GM19467 (cell line): ENCODE data around the gene IL34.
"Not testable (repeated sequence)": the region's sequence is repeated elsewhere in the genome, so short reads cannot be mapped to it uniquely, and the experiment has no call there.

ENCODE experiments used
- ATAC-seq: cut with Tn5 transposase; IDR thresholded peaks from one replicate; pipeline ENCODE4 v1.9.1; 2021; ENCODE audit warnings: mild to moderate bottlenecking, moderate library complexity; ENCODE audit not compliant: unreplicated experiment

IL34 gene

GRCh38 chr16:70630960-70631745 lies 15.2 kb upstream of the IL34 start:
- ATAC-seq = no peak

- no peak for ATAC-seq
Observed at GRCh38 chr16:70632273-70632672, 14.1 kb upstream of the IL34 start.

GRCh38 chr16:70633617-70634016 lies 12.7 kb upstream of the IL34 start:
- ATAC-seq = not testable (repeated sequence)

- no peak for ATAC-seq
Observed at GRCh38 chr16:70634861-70635260, 11.5 kb upstream of the IL34 start.

- ATAC-seq = no peak
Observed at GRCh38 chr16:70635336-70636016, 10.9 kb upstream of the IL34 start.

GRCh38 chr16:70638814-70639792 lies 7.3 kb upstream of the IL34 start:
- no peak for ATAC-seq

GRCh38 chr16:70642633-70643032 lies 3.7 kb upstream of the IL34 start:
- ATAC-seq = no peak

GRCh38 chr16:70643264-70643663 lies 3.1 kb upstream of the IL34 start:
- ATAC-seq = not testable (repeated sequence)

GRCh38 chr16:70644763-70645597 lies 1.4 kb upstream of the IL34 start:
- ATAC-seq = no peak

GRCh38 chr16:70647441-70648359 lies 1.3 kb downstream of the IL34 start:
- ATAC-seq = no peak

- no peak for ATAC-seq
Observed at GRCh38 chr16:70648606-70649005, 2.2 kb downstream of the IL34 start.

- ATAC-seq = no peak
Observed at GRCh38 chr16:70649300-70649699, 2.9 kb downstream of the IL34 start.

GRCh38 chr16:70650216-70650615 lies 3.9 kb downstream of the IL34 start:
- ATAC-seq = no peak

GRCh38 chr16:70651524-70651923 lies 5.2 kb downstream of the IL34 start:
- ATAC-seq = no peak

- no peak for ATAC-seq
Observed at GRCh38 chr16:70652322-70652721, 6.0 kb downstream of the IL34 start.

GRCh38 chr16:70653406-70653805 lies 7.0 kb downstream of the IL34 start:
- ATAC-seq = no peak

GRCh38 chr16:70653809-70654771 lies 7.7 kb downstream of the IL34 start:
- no peak for ATAC-seq

- no peak for ATAC-seq
Observed at GRCh38 chr16:70656065-70656711, 9.8 kb downstream of the IL34 start.
